RPMI7951 (cell line): ENCODE data around the gene RAPGEF6. TPM values are rescaled to one million over a fixed set of nuclear protein-coding genes. Genes with fewer than 3 reads are reported as not detected.
A peak's percentile ranks its signal among the peaks of the same experiment; 100 is the strongest.
"Not testable (repeated sequence)": the region's sequence is repeated elsewhere in the genome, so short reads cannot be mapped to it uniquely, and the experiment has no call there.

Experiments used
- DNase-seq: peaks from one replicate; pipeline ENCODE4 v3.0.0-alpha.2; 2012; ENCODE audit warnings: low read depth
- total RNA-seq: library from RNA; depleted of rRNA; stranded (reverse); fragments of >200 nt; shearing (Covaris generic); gene quantifications from 2 replicates; pipeline ENCODE4 v1.2.3, GENCODE V29; 2014

RAPGEF6 gene
- total RNA-seq, 1 experiment from 2014 or later: 10.8 TPM

DNA sequence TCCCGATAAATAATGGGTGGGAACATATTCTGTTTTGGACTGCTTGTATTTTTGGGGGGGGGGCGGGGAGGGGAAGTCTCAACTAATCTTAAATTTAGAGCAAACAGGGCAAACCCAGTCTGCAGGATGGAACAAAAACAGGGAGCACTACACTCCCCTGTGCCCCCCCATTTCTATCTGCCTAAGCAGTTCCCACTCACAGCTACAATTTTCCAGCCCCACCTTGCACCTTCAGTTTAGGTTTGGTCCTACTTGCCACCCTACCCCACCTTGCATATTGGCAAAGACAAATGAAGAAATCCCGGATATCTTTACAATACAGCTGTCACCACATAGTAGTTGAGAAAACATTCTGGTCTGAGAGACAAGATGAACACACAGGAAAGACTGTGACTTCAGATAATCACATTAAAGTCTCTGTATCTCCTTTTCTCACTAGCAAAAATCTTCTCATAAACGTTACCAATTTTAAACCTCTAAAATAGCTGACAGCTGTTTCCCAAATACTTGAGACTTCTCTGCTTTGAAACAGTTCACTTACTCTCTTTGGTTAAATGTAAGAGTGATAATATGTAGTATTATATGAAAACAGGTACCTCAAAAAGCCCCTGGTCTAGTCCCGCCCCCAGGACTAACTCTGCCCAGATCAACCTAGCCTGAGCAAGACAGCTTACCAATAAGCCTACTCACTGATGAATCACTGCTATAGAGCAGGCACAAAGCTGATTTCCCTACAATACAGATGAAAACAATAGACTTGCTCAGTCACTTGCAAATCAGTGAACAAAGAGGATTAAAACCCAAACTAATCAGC is 5.2 kb upstream of the RAPGEF6 start:
- no peak for DNase-seq

DNA sequence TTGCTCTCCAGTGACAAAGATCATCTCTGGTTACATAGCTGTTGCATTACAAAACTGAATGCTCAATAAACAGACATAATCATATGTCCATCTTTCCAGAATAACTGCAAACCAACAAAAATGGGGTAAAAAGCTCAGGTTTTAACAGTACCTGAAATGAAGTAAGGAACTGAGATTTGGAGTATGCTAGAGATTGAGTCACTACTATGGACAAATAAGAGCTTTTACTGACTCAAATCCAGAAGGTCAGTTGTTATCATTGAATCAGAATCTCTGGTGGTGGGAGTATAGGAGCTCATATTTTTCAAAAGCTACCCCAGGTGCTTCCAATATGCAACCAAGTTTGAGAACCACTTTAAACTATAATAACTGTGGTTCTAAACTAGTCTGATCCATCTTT is 4.1 kb upstream of the RAPGEF6 start:
- no peak for DNase-seq

DNA sequence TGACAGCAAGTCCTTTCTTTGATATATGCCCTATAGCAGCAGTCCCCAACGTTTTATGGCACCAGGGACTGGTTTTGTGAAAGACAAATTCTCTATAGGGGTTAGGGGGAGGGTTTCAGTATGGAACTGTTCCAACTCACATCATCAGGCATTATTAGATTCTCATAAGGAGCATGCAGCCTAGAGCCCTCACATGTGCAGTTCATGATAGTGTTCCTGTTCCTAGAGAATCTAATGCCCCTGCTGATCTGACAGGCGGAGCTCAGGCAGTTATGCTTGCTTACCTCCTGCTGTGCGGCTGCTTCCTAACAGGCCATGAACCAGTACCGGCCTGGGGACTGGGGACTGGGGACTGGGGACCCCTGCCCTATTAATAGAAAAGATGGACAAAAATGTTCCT is 2.7 kb upstream of the RAPGEF6 start:
- no peak for DNase-seq

DNA sequence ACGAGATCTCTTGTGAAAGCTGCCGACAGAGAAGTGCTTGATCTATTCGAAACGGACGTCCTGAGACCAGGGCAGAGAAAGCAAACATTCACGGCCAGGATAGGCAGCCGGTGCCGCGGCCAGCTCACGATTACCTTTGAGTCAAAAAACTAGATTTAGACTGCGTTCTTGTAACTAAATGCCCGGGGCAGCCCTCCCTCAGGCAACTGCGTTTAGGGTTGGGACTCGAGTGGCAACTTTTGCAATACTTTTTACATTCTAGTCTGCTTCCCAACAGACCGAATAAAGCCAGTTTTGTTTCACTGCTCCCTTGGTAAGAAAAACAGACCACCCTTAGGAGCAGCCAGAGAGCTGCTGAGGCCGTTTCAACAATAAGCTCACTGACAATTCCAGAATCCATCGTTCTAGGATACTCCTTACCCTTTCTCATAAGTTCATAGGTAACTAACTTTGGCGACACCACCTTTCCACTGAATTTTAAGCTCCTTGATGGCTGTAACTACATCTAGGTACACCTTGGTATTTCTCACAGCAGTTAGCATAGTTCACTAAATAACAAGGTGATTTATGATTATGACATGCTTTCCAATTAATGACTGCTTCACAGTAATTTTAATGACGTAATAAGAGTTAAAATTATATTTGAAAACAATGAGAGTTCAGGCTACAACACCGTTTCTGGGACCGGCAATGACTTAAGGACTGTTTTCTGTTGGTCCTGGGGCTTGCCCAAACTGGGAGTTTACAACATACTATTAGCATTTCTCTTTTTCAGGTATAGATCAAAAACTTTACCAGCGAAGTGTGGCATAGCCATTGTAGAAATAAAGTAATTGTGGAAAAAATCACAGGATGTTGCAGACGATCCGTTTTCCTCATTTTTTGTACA is 899 bp upstream of the RAPGEF6 start:
- no peak for DNase-seq

DNA sequence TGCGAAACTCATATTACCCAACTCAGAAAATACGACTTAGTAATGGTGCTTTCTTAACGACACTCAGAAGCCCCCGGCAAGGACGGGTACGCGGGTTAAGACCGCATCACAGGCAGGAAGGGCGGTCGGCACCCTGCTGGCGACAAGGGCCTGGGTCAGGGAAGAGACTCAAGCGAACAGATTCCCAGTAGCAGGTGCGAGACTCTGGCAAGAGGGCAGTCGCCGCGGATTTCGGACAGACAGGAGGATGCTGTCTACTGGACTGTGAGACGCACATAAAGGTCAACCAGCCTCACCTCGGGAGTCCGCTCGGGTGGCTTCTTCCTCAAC is 398 bp downstream of the RAPGEF6 start:
- DNase-seq: peak; percentile 63

DNA sequence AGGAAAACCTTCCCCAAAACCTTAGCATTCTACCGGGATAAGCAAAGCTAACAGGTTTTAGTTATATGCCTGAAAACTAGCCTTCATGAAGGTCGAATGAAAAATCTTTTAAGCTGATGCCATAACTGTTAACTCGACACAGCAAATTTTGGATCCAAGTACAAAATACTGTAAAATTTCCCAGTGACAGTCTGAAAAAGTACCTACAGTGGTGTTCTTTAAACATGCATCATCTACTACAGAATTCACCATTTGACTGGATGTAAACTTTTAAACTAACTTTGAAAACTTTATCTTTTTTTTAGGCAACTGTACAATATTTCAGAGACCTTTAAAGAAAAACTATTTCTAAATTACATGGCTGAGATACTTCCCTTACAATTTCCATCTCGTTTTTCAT is 791 bp downstream of the RAPGEF6 start:
- DNase-seq: no peak

DNA sequence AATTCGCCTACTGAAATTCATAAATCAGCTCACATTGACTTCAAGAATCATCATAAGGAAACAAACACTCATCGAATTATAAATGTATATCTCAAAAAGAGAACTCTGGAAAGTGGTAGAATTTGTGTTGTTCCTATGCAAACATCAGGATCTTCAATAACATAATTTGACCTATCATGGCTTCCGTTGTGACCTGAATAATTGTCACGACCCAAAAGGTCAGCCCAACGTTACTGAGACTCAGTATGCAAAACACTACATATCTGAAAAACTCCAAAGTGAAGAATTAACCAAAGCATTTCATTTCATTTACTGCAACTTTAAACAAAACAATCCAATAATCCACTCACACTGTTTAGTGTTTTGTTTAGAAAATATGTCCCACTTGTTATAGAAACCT is 1.2 kb downstream of the RAPGEF6 start:
- DNase-seq: no peak

DNA sequence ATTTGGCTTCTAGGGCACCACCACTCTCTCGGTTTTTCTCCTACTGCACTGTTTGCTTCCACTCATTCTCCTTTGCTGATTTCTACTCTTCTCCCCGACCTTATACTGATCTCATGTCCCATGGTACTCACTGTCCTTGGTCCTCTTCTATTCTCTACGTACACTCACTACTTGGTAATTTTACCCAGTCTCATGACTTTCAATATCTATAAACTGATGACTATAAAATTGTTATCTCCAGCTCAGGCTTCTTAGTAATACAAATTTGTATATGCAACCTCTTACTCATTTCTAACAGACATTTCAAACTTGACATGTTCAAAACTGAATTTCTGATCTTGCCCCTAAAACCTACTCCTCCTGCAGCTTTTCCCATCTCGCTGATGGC is 4.1 kb downstream of the RAPGEF6 start:
- no peak for DNase-seq

DNA sequence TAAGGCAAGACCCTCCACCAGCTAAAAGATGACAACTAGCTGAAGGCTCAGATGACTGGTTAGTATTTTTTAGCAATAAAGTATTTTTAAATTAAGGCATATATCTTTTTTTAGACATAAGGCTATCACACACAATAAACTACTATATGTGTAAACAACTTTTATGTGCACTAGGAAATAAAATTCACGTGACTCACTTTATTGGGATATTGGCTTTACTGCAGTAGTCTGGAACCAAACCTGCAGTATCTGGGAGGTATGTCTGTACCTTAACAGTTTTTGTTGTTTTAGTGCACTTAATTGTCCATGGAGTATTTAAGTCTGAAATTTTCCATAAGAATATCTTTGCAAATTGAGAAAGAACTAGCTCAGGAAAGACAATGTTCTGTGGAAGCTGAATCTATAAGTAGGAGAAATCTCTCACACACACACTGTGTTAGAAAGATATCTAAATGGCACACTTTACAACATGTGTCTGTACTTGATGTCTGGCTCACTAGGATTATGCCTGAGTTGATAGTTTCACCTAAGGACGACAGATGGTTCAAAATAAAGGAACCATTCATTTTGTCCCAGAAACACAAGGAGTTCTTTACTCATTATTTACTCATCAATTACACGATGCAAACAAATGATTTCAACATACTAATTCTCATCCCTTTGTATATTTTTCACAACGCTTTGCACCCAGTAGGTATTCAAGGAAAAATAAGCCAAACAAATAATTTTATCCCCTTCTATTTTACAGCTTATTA is 4.6 kb downstream of the RAPGEF6 start:
- DNase-seq: no peak

DNA sequence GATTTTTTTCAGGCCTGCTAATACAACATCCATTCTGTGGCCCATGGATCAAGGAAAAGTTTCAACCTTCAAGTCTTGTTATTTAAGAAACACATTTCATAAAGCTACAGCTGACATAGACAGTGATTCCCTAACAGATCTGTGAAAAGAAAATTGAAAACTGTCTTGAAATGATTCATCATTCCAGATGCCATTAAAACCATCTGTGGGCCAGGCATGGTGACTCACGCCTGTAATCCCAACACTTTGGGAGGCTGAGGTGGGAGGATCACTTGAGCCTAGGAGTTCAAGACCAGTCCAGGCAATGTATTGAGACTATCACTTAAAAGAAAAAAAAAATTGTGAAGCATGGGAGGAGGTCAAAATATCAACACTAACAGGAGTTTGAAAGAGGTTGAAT is 6.0 kb downstream of the RAPGEF6 start:
- peak; percentile 75 for DNase-seq

DNA sequence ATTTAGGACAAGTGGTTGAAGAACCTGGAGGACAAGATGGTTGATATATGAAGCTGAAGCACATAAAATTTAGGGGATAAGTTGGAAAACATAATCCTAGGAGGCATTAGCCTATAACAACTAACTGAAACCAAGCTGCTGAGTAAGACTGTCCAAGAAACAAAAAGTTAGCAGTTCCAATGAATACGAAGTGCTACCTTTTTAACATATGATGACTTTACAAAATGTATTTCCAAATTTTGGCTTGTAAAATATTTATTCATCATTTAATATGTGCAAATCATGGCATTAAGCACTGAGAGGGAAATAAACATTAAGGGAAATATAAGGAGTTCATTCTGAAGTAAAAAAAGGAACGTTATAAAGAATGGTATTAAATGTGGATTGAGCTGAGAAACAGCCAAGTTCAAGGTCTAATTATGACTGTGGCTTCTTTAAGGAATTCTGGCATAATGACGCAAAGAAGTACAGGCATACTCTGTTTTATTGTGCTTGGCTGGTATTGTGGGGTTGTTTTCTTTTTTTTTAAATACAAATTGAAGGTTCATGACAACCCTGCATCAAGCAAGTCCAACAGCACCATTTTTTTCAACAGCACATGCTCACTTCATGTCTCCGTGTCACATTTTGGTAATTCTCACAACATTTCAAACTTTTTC is 7.7 kb downstream of the RAPGEF6 start:
- no peak for DNase-seq

DNA sequence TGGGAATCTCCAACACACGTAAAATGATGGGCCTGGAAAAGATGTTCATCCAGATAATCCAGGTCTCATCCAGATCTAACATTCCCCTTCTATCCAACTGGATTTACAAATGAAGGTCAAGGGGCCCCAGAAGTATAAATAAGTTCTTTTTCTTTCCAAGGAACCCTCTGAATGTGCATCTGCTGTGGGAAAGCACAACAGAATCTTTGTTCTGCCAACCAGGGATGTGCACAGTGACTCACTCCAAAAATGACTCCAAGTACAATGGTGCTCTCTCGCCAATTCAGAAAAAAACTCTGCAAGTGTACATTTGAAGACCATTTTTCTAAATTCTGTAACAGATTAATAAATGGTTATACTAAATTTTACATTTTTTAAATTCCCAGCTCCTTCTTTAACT is 12.4 kb downstream of the RAPGEF6 start:
- DNase-seq: peak; percentile 71

DNA sequence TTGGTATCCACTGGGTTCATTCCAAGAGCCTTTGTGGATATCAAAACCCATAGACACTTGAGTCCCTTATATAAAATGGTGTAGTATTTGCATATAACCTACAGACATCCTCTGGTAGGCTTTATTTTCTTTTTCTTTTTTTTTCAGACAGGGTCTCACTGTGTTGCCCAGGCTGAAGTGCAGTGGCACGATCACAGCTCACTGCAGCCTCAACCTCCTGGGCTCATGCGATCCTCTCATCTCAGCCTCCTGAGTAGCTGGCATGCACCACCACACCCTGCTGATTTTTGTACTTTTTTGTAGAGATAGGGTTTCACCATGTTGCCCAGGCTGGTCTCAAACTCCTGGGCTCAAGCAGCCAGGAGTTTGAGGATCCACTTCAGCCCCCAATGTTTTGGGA is 13.9 kb downstream of the RAPGEF6 start:
- DNase-seq: not testable (repeated sequence)

DNA sequence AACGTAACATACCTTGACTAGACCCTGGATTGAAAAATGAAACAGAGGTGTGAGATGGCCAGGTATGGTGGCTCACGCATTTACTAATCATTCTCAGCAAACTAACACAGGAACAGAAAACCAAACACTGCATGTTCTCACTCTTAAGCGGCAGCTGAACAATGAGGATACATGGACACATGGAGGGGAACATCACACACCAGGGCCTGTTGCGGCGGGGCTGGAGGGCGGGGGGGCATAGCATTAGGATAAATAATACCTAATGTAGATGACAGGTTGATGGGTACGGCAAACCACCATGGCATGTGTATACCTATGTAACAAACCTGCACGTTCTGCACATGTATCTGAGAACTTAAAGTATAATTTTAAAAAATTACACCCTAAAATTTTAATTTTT is 15.9 kb downstream of the RAPGEF6 start:
- no peak for DNase-seq

DNA sequence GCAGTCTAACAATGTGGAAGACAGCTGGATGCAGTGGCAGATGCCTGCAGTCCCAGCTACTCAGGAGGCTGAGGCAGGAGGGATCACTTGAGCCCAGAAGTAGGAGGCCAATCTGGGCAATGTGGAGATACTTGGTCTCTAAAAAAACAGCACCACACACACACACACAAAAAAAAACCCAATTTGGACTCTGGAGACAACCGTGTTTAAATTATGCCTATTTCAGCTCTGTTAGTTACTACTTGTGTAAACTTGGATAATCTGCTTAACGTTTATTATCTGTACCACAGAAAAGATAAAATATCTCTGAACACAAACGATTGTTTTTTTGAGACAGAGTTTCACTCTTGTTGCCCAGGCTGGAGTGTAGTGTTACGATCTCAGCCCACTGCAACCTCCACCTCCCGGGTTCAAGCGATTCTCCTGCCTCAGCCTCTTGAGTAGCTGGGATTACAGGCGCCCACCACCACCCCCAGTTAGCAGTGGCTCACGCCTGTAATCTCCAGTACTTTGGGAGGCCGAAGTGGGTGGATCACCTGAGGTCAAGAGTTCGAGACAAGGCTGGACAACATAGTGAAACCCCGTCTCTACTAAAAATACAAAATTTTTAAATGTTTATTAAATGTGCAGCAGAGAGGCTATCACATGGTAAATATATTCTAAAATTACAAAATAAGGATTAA is 17.7 kb downstream of the RAPGEF6 start:
- DNase-seq: no peak

DNA sequence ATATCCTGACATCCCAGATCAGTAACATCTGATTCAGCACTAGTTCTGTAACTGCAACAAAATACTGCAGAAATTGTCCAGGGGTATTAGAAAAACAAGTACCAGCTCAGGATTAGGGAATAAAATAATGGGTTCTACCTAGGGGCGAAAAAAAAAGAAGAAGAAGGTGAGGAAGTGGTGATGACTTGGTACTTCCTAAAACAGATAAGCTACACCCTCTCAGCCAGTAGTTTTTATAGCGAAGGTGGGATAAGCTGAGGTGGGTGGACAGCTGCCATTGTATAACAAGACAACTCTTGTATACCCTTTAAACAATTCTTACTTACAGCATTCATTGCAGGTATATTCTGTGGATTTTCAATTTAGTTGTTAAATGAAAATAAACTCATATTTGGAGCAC is 19.1 kb downstream of the RAPGEF6 start:
- no peak for DNase-seq

DNA sequence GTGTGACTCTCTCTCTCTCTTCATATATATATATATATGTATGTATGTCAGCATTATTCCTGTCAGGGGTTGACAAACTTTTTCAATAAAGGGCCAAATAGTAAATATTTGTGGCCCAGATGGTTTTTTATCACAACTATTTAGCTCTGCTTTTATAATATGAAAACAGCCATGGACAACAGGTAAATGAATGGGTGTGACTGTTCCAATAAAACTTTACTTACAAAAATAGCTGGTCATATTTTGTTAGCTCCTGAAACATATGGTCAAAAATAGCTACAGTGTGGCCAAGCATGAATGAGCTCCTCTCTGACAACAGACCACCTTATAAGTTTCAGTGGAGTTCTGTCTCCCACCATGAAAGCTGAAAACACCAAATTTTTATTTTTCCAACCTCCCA is 21.6 kb downstream of the RAPGEF6 start:
- DNase-seq: no peak

DNA sequence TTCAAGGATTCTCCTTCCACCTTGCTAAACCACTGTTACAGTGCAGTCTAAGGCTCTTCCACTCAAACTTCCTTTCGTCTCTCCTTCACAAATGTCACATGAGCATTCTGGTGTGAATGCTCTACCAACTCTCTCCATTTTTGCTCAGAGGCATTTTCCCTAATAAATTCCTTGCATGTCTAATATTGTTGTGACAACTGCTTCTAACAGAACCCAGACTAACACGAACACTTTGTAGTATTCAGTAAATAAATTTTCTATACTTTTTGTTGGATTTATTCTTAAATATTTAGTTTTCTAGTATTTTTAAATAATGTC is 24.0 kb downstream of the RAPGEF6 start:
- DNase-seq: no peak

DNA sequence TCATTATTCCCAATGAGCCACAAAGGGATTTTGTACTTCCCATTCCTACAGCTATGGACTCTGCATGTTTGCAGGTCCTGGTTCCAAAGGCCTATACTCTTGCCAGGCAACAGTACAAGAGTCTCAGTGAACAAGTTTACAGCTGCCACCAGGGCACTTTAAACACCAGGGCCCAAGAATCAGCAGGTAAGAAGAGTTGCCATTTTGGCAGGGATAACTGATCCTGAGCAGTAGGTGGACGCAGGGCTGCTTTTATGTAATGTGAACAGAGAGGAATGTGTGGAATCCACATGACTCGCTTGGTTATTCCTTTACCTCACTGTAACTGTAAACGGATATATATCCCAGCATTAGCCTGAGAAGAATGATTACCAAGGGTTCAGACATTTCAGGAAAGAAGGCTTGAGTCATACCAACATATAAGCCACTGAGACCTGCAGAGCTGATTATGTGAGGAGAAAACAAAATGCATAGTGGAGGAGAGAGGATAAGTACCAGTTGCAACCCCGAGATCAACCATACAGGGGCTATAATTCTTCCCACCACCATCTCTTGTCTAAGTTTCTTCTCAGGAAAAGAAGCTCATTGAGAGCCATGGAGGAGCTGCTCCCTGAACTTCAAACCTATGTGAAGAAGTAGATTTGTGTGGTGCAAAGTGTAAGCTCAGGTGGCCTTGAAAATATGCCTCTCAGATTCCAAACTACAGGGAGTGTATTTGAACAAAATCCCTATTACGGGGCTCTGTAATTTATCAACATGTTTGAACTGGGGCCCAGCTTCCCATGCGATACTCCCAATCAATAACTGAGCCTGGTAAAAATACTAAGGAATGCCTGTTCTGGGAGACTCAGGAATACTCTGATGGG is 24.6 kb downstream of the RAPGEF6 start:
- DNase-seq: peak; percentile 45

DNA sequence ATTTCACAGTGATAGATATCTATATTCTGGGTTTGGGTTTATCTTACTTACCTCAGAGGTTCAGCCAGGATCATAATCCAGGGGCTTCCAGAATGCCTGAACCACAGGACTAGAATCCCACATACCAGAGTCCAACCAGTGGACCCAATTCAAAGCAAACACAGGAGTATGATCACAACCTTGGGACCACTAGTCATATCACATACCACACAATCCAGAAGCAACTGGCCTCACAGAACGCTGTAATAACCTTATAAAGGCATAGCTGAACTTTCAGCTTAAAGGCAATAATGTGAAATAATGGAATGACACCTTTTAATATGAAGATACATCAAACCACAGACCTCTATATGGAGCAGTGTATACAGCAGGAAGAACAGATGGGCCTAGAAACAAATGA is 25.3 kb downstream of the RAPGEF6 start:
- no peak for DNase-seq

DNA sequence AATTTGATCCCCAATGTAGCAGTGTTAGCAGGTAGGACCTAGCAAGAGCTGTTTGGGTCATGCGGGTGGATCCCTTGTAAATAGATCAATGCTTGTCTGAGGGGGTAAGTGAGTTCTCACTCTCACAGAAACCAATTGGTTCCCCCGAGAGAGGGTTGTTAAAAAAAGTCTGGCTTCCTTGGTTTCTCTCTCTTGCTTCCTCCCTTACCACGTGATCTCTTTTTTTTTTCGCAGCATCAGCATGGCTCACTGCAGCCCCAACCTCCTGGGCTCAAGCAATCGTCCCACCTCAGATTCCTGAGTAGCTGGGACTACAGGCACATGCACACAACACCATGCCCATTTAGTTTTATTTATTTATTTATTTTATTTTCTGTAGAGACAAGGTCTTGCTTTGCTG is 26.4 kb downstream of the RAPGEF6 start:
- DNase-seq: no peak
